Activated T-helper 17 cell treated with anti-CD3 and anti-CD28 coated beads, Interleukin-2, amount 50 U/mL, for 72 hours (primary cell): ENCODE results near the gene SLC29A4. TPM values are rescaled to one million over a fixed set of nuclear protein-coding genes. Genes with fewer than 3 reads are reported as not detected.
"Not testable (repeated sequence)": the region's sequence is repeated elsewhere in the genome, so short reads cannot be mapped to it uniquely, and the experiment has no call there.

Experiments used
- ATAC-seq: fragments of 150-1000 bp; cut with Tn5 transposase; replicated peaks from 2 replicates; pipeline ENCODE4 v1.10.0; 2021; ENCODE audit warnings: mild to moderate bottlenecking, moderate library complexity
- H3K27ac Mint-ChIP-seq: one replicate; pipeline ENCODE4 v1.8.0; 2022; ENCODE audit warnings: mixed read lengths
- H3K27me3 Mint-ChIP-seq: one replicate; pipeline ENCODE4 v1.8.0; 2022; ENCODE audit warnings: mixed read lengths
- H3K36me3 Mint-ChIP-seq: one replicate; pipeline ENCODE4 v1.8.0; 2022; ENCODE audit warnings: low read depth, mild to moderate bottlenecking, mixed read lengths
- H3K4me1 Mint-ChIP-seq: one replicate; pipeline ENCODE4 v1.8.0; 2022; ENCODE audit warnings: mixed read lengths
- H3K4me3 Mint-ChIP-seq: one replicate; pipeline ENCODE4 v1.8.0; 2022; ENCODE audit warnings: mild to moderate bottlenecking, mixed read lengths
- H3K9me3 Mint-ChIP-seq: one replicate; pipeline ENCODE4 v1.8.0; 2022; ENCODE audit warnings: mixed read lengths
- total RNA-seq, 2 donors: library from RNA; stranded (reverse); gene quantifications; one replicate each; pipeline ENCODE4 v1.2.3, GENCODE V29; 2022

The SLC29A4 gene
- total RNA-seq, 2 donors from 2014 or later = 1.5 to 3.2 TPM

DNA sequence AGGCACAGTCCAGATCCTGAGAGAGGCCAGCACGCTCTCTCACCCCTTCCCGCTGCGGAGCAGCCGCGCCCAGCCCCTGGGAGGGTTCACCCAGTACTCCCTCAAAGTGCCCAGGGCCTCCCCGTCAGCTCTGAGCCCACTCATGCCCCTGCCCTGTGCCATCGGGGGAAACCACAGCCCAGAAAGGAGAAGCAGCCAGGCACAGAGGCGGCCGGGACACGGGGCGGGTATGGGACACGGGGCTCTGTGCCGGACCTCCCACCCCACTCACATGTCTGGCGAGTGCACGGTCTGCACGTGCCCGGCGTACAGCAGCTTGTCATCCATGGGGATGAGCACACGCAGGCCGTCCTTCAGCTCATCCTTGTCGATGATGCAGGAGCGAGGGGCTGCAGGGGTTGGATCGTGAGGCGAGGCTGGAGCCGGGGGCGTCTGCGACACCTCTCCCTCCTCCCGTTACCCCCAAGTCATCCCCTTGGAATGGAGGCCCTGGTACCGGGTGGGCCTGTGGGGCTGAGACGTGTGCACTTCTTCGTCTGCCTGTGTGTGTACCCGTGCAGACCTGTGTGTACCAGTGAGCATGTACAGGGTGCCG lies 38.2 kb downstream of the SLC29A4 start:
- ATAC-seq = no peak
- peaks cover 5% of the 10 kb centered on the region for H3K9me3 Mint-ChIP-seq
- H3K27ac Mint-ChIP-seq = no peak overlapping the region
- no peaks in the 10 kb centered on the region for H3K4me1 Mint-ChIP-seq
- peaks cover 83% of the 10 kb centered on the region for H3K36me3 Mint-ChIP-seq
- no peaks in the 10 kb centered on the region for H3K27me3 Mint-ChIP-seq
- H3K4me3 Mint-ChIP-seq = no peak overlapping the region

DNA sequence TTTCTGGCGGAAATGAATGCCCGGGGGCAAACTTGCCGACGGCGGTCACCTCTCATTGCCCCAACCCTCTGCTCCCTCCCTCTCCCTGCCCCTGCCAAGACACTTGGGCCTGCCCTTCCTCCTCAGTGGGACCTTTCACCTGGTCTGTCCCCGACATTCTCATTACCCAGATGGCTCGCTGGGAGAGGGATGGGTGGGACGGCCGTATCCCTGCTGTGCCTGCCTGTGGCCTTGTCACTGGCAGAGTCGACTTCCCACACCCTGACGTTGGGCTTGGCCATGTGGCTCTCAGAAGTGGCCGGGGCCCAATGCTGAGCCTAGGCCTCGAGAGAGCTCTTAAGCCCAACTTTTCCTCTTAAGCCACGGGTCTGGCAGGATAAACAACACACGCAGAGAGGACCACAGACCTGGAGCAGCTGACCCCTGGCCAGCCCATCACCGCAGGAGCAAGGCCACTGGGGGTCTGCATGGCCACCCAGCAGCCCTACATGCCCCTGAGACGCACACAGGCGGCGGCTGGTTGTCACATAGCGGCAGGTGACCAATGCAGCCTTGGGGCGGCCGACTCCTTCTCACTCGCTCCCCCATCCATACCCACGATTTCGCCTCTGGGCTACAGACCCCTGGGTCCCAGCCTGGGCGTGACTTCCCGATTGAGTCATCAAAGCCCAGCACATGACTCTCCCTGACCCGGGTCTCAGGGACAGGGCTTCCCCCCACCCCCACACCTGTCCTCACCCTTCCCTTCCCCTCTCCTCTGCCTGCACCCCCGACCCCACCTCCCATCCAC lies 40.1 kb downstream of the SLC29A4 start:
- Mint-ChIP-seq H3K4me1 (no peaks in the 10 kb centered on the region), H3K36me3 (peaks cover 84% of the 10 kb centered on the region), H3K9me3 (peaks cover 5% of the 10 kb centered on the region), H3K4me3 (no peak overlapping the region), H3K27me3 (no peaks in the 10 kb centered on the region), H3K27ac (no peak overlapping the region)
- no peak for ATAC-seq

DNA sequence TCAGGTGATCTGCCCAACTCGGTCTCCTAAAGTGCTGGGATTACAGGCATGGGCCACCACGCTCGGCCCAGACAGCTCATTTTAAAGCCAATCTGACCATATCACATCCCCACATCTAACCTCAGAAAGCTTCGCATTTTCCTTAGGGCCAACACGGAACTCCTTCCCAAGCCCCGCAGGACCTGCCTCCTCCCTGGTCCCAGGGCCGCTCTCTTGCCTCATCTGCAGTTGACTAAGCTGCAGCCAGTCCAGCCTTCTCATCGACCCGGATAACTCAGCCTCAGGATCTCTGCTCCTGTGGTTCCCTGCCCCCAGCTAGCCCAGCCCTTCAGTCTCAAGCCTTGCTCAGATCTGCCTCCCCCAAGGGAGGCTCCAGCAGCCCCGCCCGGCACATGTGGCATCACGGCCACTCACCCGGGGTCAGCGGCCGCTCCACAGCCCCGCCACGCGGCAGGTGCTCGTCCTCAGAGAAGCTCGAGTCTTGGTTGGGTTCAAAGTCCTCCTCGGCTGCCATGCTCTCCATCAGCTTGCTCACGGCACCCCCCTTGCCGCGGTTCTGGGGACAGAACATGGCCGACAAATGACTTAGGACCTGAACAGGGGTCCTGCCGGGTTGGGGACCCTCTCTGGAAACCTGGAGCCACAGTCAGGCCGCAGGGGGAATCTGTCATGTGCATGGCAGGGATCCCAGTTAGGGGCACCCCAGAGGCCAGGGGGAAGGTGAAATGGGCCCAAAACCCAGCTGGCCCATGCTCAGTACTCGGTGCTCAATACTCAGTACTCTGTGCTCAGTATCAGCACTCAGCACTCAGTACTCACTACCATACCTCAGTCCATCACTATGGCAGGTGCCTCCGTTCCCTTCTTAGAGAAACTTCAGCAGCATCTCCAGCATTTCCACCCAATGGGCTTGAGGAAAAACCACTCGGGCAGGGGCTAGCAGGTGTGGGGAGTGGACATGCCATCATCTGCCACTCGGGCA lies 41.3 kb downstream of the SLC29A4 start:
- ATAC-seq, H3K4me3 Mint-ChIP-seq, H3K9me3 Mint-ChIP-seq, H3K27me3 Mint-ChIP-seq, H3K4me1 Mint-ChIP-seq, H3K27ac Mint-ChIP-seq: not testable (repeated sequence)
- peaks cover 72% of the 10 kb centered on the region for H3K36me3 Mint-ChIP-seq

DNA sequence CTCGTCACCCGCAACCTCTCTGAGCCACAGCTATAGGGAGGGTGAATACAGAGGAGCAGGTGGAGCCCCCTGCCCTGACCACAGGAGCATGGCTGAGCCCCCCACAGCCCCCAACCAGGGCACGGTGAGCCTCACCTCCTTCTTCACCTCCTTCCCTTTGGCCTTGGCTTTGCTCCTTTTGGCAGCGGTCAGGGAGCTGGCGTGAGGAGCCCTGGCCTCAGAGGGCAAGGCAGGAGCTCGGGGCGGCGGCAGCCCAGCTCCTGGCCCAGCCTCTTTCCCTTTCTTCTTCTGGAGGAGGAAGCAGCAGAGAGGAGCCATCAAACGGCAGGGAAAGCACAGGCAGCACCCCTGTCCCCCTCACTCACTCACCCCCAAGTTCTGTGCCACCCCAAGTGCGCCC lies 42.2 kb downstream of the SLC29A4 start:
- Mint-ChIP-seq H3K27me3 (no peaks in the 10 kb centered on the region), H3K27ac (no peak overlapping the region), H3K4me1 (no peaks in the 10 kb centered on the region), H3K4me3 (no peak overlapping the region), H3K9me3 (no peaks in the 10 kb centered on the region), H3K36me3 (peaks cover 70% of the 10 kb centered on the region)
- ATAC-seq = no peak

DNA sequence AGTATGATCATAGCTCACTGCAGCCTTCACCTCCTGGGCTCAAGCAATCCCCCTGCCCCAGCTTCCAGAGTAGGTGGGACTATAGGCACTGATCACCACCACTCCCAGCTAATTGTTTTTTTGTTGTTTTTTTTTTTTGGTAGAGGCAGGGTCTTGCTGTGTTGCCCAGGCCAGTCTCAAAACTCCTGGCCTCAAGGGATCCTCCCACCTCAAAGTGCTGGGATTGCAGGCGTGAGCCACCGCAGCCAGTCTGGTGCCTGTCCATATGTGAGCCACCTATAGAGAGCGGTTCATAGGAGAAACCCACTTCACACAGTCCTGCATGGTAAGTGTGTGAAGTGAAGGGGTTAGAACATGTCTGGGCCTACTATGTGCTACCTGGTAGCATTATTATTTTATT lies 47.5 kb downstream of the SLC29A4 start:
- Mint-ChIP-seq H3K9me3 (no peaks in the 10 kb centered on the region), H3K27ac (no peak overlapping the region), H3K27me3 (no peaks in the 10 kb centered on the region), H3K4me1 (peaks cover 12% of the 10 kb centered on the region), H3K36me3 (peaks cover 75% of the 10 kb centered on the region), H3K4me3 (no peak overlapping the region)
- ATAC-seq = no peak

DNA sequence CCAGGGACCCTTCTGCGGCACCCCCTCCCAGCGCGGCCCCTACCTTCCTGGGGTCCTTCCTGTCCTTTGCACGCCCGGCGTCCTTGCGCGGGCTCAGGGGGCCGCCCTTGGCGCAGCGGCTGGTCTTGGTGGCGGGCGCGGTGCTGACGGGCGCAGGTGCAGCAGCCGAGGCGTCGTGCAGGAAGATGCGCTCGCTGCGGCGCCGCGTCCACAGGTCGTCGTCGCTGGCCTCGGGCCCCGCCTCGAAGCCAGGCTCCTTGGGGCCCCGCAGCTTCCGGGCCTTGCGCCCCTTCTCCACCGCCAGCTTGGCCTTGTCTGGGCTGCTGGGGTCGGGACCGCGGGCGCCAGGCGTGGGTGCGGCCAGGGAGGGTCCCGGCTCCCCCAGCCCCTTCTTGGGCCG lies 49.8 kb downstream of the SLC29A4 start:
- no peaks in the 10 kb centered on the region for H3K27me3 Mint-ChIP-seq
- H3K4me1 Mint-ChIP-seq = peaks cover 12% of the 10 kb centered on the region
- H3K27ac Mint-ChIP-seq = no peak overlapping the region
- H3K9me3 Mint-ChIP-seq = peaks cover 3% of the 10 kb centered on the region
- no peak overlapping the region for H3K4me3 Mint-ChIP-seq
- peaks cover 77% of the 10 kb centered on the region for H3K36me3 Mint-ChIP-seq
- no peak for ATAC-seq

DNA sequence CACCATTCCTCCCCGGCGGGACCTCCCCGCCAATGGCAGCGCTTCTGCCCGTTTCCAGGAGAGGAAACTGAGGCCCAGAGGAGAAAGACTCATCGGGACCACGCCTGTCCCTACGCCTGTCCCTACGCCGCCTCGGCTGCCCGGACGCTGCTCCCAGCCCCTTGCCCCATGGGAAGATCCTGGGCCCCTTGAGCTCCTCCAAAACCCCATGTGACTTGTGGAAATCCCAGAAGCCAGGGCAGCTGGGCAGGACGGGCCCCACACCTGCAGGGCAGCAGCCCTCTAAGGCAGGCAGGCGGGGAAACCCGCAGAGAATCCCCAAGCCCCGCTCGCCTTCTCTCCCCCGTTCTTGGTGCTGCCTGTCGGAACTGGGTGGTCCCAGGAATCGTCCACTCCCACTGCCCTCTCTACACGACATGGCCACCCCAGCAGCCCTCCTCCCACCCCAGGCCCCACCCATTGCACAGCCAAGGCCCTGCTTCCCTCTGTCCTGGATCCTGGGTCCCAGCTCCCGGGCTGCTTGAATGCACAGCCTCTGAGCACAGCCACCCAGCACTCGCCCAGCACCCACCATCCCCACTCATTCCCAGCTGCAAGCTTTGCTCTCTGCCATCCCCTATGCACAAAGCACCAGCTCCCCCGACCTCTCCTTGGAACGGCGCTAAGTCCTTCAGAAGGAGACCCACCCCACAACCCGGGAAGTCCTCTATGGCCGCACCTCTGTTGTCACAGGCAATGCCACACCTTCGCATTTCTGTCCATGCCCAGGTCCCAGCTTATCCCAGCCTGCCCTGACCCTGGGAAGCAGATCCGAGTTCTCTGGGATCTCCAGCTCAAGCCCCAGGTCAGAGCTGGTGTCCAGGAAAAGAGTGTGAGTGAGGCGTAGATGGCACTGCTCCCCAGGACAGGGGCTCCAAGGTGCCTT lies 50.6 kb downstream of the SLC29A4 start:
- Mint-ChIP-seq H3K4me3 (no peak overlapping the region), H3K4me1 (peaks cover 12% of the 10 kb centered on the region), H3K27me3 (no peaks in the 10 kb centered on the region), H3K9me3 (peaks cover 3% of the 10 kb centered on the region), H3K27ac (no peak overlapping the region), H3K36me3 (peaks cover 81% of the 10 kb centered on the region)
- ATAC-seq = no peak

DNA sequence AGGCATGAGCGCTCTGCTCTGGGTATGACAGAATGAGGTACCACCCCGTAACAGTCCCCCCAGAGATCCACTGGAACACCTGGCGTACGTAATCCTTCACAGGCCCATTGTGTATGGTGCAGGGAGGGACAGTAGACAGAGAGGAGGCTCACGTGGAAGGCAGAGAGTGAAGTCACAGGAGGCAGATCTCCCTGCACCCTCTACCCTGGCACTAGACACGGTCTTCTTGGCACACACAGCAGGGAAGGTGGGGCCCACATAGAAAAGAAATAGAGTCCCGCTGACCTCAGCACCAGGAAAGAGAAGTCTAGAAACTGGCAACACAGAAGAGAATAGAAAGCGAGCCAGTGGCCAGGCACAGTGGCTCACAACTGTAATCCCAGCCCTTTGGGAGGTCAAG lies 51.9 kb downstream of the SLC29A4 start:
- H3K4me1 Mint-ChIP-seq = peaks cover 12% of the 10 kb centered on the region
- peaks cover 91% of the 10 kb centered on the region for H3K36me3 Mint-ChIP-seq
- no peaks in the 10 kb centered on the region for H3K27me3 Mint-ChIP-seq
- no peak for ATAC-seq
- no peak overlapping the region for H3K4me3 Mint-ChIP-seq
- H3K9me3 Mint-ChIP-seq = peaks cover 3% of the 10 kb centered on the region
- H3K27ac Mint-ChIP-seq = no peak overlapping the region

DNA sequence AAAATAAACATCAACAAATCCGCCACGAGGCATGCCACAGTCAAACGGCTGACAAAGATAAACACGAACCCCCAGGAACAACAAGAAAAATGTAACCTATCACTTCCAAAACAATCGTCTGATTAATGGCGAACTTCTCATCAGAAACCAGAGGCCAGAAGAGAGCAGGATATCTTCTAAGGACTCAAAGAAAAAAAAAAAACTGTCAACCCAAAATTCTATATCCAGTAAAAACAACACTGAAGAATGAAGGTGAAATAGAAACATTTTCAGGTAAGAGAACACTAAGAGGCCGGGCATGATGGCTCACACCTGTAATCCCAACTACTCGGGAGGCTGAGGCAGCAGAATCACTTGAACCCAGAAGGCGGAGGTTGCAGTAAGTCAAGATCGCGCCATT lies 54.3 kb downstream of the SLC29A4 start:
- no peak for ATAC-seq
- Mint-ChIP-seq H3K36me3 (peaks cover 91% of the 10 kb centered on the region), H3K27me3 (no peaks in the 10 kb centered on the region), H3K9me3 (peaks cover 3% of the 10 kb centered on the region), H3K27ac (no peak overlapping the region), H3K4me3 (no peak overlapping the region), H3K4me1 (peaks cover 6% of the 10 kb centered on the region)

DNA sequence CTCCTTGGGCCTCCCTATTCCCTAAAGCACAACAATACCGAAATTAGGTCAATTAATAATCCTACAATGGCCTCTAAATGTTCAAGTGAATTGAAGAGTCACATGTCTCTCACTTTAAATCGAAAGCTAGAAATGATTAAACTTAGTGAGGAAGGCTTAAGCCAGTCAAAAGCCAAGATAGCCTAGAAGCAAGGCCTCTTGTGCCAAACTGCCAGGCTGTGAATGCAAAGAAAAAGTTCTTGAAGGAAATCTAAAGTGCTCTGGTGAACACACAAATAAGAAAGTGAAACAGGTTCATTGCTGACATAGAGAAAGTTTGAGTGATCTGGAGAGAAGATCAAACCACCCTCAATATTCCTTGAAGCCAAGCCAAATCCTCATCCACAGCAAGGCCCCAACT lies 57.2 kb downstream of the SLC29A4 start:
- Mint-ChIP-seq H3K36me3 (peaks cover 98% of the 10 kb centered on the region), H3K4me1 (peaks cover 4% of the 10 kb centered on the region), H3K27me3 (no peaks in the 10 kb centered on the region), H3K27ac (no peak overlapping the region), H3K4me3 (no peak overlapping the region), H3K9me3 (peaks cover 10% of the 10 kb centered on the region)
- no peak for ATAC-seq

DNA sequence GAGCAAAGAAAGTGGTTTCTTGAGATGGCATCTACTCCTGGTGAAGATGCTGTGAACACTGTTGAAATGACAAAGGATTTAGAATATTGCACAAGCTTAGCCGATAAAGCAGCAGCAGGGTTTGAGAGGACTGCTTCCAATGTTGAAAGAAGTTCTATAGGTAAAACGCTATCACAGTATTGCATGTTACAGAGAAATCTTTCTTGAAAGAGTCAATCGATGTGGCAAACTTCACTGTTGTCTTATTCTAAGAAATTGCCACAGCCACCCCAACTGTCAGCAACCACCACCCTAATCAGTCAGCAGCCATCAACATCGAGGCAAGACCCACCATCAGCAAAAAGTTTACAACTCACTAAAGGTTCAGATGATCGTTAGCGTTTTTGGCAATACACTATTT lies 59.9 kb downstream of the SLC29A4 start:
- Mint-ChIP-seq H3K27ac (no peak overlapping the region), H3K4me3 (no peak overlapping the region), H3K4me1 (peaks cover 4% of the 10 kb centered on the region), H3K27me3 (no peaks in the 10 kb centered on the region), H3K9me3 (peaks cover 7% of the 10 kb centered on the region), H3K36me3 (peaks cover 85% of the 10 kb centered on the region)
- no peak for ATAC-seq

DNA sequence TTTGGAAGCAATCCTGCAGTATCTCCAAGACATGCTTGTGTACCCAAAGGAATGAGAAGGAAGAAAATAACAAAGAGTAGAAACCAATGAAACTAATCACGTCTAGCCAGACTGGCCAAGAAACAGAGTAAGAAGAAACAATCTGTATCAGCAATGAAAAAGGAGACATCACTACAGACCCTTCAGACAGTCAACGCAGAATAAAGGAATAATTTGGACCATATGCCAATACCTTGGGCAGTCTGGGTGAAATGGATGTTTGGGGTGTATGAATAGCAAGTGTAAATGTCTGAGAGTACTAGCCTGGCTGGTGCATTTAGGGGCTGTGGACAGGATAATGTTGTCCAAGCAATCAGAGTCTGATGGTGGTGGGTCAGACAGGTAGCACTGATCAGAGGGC lies 61.1 kb downstream of the SLC29A4 start:
- no peaks in the 10 kb centered on the region for H3K27me3 Mint-ChIP-seq
- H3K36me3 Mint-ChIP-seq = peaks cover 79% of the 10 kb centered on the region
- H3K4me3 Mint-ChIP-seq = no peak overlapping the region
- H3K9me3 Mint-ChIP-seq = peaks cover 7% of the 10 kb centered on the region
- H3K4me1 Mint-ChIP-seq = peaks cover 4% of the 10 kb centered on the region
- no peak overlapping the region for H3K27ac Mint-ChIP-seq
- ATAC-seq = no peak

DNA sequence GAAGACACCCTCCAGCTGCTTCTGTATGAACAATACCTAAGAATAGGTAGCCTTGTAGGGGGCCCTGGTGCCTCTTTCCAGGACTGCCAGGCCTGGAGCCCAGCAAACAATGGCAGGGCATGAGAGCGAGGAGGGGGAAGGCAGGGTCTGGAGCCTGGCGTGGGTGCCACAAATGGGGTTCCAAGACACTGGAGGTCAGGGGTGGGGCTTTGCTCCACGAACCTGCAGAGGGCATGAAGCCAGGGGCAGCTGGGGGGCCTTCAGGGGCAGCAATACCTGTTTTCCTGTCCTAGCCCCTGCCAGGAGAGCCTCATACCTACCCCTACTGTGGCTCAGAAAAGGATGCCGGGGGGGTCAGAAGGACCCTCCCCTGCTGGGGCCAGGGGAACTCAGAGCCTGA lies 61.6 kb downstream of the SLC29A4 start:
- no peaks in the 10 kb centered on the region for H3K27me3 Mint-ChIP-seq
- peaks cover 75% of the 10 kb centered on the region for H3K36me3 Mint-ChIP-seq
- peaks cover 7% of the 10 kb centered on the region for H3K9me3 Mint-ChIP-seq
- no peak for ATAC-seq
- H3K4me1 Mint-ChIP-seq = peaks cover 4% of the 10 kb centered on the region
- no peak overlapping the region for H3K4me3 Mint-ChIP-seq
- no peak overlapping the region for H3K27ac Mint-ChIP-seq

DNA sequence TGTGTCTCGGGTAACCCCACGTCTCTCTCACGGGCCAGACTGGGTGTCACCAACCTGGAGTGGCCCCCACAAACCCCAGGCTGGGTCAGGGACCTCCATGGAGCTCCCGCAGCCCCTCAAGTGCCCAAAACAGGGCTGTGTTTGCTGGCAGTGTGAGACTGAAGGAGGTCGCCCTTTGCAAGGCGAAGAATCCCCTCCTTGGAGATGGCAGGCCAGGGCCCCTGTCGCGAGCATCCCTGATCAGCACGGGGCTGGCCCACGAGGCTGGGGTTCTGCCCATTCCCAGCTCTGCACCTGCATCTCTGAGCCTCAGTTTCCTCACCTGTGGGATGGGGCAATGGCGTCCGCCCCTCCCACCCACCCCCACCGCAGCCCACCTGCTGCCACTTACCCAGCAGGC lies 62.4 kb downstream of the SLC29A4 start:
- no peak overlapping the region for H3K4me3 Mint-ChIP-seq
- peaks cover 7% of the 10 kb centered on the region for H3K9me3 Mint-ChIP-seq
- H3K27ac Mint-ChIP-seq = no peak overlapping the region
- no peak for ATAC-seq
- H3K36me3 Mint-ChIP-seq = peaks cover 66% of the 10 kb centered on the region
- no peaks in the 10 kb centered on the region for H3K27me3 Mint-ChIP-seq
- H3K4me1 Mint-ChIP-seq = no peaks in the 10 kb centered on the region
